K562 (cell line): ENCODE results near the gene SNX9. TPM values are rescaled to one million over a fixed set of nuclear protein-coding genes. Genes with fewer than 3 reads are reported as not detected.

Source experiments
- ARID1B ChIP-seq: fragments of 450-650 bp; IDR thresholded peaks from 2 replicates; pipeline ENCODE4 v1.6.1; 2016; ENCODE audit warnings: antibody characterized with exemption, mild to moderate bottlenecking, inconsistent platforms
- ATF7 ChIP-seq: fragments of 450-650 bp; IDR thresholded peaks from 2 replicates; pipeline ENCODE4 v1.7.1; 2014; ENCODE audit warnings: mild to moderate bottlenecking, moderate library complexity
- CBFA2T2 ChIP-seq: fragments of 450-650 bp; conservative IDR thresholded peaks from 2 replicates; pipeline ENCODE4 v1.6.1; 2017; ENCODE audit warnings: mild to moderate bottlenecking
- FOXA1 ChIP-seq: fragments of 450-650 bp; IDR thresholded peaks from 2 replicates; pipeline ENCODE4 v1.6.1; 2016; ENCODE audit warnings: mild to moderate bottlenecking, borderline replicate concordance
- FOXM1 ChIP-seq, 2 experiments: fragments of 450-650 bp in 1 of 2; sonication (generic) in 1 of 2; formaldehyde crosslinking in 1 of 2; IDR thresholded peaks; 2 replicates each; pipeline versions ENCODE4 v1.6.1 to v1.9.0; 2017 to 2022; ENCODE audit warnings: low read depth in 2 of 2, mild to moderate bottlenecking in 2 of 2, missing genetic modification reagents in 1 of 2, moderate library complexity in 1 of 2
- POLR3A ChIP-seq: IDR thresholded peaks from 2 replicates; pipeline ENCODE4 v1.6.1; 2011; ENCODE audit warnings: borderline replicate concordance, mild to moderate bottlenecking, moderate library complexity; ENCODE audit not compliant: insufficient read length, insufficient read depth; ENCODE audit errors: extremely low read depth
- PYGO2 ChIP-seq: fragments of 450-650 bp; IDR thresholded peaks from 2 replicates; pipeline ENCODE4 v1.6.1; 2016; ENCODE audit warnings: mild to moderate bottlenecking, missing genetic modification characterization, moderate library complexity, missing compliant biosample characterization
- ZNF316 ChIP-seq: fragments of 450-650 bp; IDR thresholded peaks from 2 replicates; pipeline ENCODE4 v1.6.1; 2016
- ZNF766 ChIP-seq: fragments of 200-800 bp; sonication (Bioruptor generic); conservative IDR thresholded peaks from 2 replicates; pipeline ENCODE4 v1.6.1; 2016; ENCODE audit warnings: missing genetic modification characterization, missing compliant biosample characterization
- ZNF830 ChIP-seq: fragments of 250-450 bp; sonication (Bioruptor Pico); IDR thresholded peaks from 2 replicates; pipeline ENCODE4 v1.5.0; 2021; ENCODE audit warnings: mild to moderate bottlenecking
- polyA plus RNA-seq, 8 experiments: library from polyadenylated mRNA; depleted of rRNA in 4 of 8; stranded (reverse) in 5 of 8; unstranded in 3 of 8; fragments of >200 nt; fragmentation: Nextera tagmentation in 2 of 8; fragmentation: Illumina TruSeq in 1 of 8; extraction: Ambion mirVana in 2 of 8; extraction: Trizol in 1 of 8; gene quantifications; 2 replicates each; pipeline versions ENCODE4 v1.2.1 to v1.2.3, GENCODE V29; 2011 to 2014; ENCODE audit warnings: inconsistent platforms in 1 of 8, missing spikeins in 1 of 8
- total RNA-seq, 7 experiments: library from RNA; depleted of rRNA in 6 of 7; stranded (reverse); fragments of >200 nt in 6 of 7; fragmentation: Illumina TruSeq in 2 of 7; extraction: Trizol in 2 of 7; gene quantifications; 2 replicates each; pipeline versions ENCODE4 v1.2.1 to v1.2.3, GENCODE V29; 2011 to 2021; ENCODE audit warnings: low replicate concordance in 1 of 7
- TF ChIP-seq, protein P1 (sequence below): fragments of 200-600 bp; sonication (generic); IDR thresholded peaks from one replicate; pipeline ENCODE4 v1.6.1; 2012; ENCODE audit warnings: mild to moderate bottlenecking, low read depth, low read length, inconsistent platforms
- TF ChIP-seq, protein P2 (sequence below): fragments of 250-450 bp; sonication (Bioruptor Pico); IDR thresholded peaks from 2 replicates; pipeline ENCODE4 v1.8.0; 2021; ENCODE audit warnings: mild to moderate bottlenecking, moderate library complexity
- TF ChIP-seq, protein P3 (sequence below), 2 experiments: fragments of 450-650 bp in 1 of 2; sonication (generic) in 1 of 2; formaldehyde crosslinking in 1 of 2; IDR thresholded peaks in 1 of 2; conservative IDR thresholded peaks in 1 of 2; 2 replicates each; pipeline versions ENCODE4 v1.6.1 to v1.8.1; 2016 to 2023; ENCODE audit warnings: mild to moderate bottlenecking in 2 of 2, moderate library complexity in 2 of 2, inconsistent platforms in 1 of 2, missing genetic modification reagents in 1 of 2

The SNX9 gene
- total and polyA plus RNA-seq, 9 of the 15 experiments (the other 6 are each of a cell fraction or from before 2014, with no cell fraction given): 6.0 to 81.7 (median 57.1) TPM

DNA sequence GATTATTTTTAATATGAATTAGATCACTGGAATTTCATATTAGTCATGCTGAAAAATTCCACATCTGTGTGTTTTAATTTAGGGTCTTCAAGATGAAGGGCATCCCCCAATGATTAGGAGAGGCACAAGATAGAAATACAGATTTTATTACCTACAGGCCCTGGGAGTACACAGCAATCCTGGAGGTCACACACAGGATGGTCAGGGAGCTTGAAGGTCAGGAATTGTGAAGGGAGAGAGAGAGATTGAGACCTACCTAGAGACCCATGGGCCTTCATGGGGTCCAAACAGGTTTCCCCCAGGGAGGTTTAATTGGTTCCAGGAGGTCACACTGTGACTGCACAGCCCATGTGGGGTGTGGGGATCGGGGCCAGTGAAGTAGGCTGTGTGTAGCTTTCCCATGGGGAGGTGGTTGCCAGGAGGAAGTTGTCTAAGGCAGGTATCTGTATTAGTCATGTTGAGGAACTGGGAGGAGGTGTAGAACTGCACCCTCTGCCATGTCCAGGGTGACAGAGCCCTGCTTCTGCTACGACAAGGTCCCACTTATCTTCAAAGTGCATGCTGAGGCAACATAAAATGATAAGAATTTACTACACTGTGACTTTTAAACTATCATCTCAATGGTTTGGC lies 18.3 kb downstream of the SNX9 start (continued):
- TF ChIP-seq, protein P1, sequence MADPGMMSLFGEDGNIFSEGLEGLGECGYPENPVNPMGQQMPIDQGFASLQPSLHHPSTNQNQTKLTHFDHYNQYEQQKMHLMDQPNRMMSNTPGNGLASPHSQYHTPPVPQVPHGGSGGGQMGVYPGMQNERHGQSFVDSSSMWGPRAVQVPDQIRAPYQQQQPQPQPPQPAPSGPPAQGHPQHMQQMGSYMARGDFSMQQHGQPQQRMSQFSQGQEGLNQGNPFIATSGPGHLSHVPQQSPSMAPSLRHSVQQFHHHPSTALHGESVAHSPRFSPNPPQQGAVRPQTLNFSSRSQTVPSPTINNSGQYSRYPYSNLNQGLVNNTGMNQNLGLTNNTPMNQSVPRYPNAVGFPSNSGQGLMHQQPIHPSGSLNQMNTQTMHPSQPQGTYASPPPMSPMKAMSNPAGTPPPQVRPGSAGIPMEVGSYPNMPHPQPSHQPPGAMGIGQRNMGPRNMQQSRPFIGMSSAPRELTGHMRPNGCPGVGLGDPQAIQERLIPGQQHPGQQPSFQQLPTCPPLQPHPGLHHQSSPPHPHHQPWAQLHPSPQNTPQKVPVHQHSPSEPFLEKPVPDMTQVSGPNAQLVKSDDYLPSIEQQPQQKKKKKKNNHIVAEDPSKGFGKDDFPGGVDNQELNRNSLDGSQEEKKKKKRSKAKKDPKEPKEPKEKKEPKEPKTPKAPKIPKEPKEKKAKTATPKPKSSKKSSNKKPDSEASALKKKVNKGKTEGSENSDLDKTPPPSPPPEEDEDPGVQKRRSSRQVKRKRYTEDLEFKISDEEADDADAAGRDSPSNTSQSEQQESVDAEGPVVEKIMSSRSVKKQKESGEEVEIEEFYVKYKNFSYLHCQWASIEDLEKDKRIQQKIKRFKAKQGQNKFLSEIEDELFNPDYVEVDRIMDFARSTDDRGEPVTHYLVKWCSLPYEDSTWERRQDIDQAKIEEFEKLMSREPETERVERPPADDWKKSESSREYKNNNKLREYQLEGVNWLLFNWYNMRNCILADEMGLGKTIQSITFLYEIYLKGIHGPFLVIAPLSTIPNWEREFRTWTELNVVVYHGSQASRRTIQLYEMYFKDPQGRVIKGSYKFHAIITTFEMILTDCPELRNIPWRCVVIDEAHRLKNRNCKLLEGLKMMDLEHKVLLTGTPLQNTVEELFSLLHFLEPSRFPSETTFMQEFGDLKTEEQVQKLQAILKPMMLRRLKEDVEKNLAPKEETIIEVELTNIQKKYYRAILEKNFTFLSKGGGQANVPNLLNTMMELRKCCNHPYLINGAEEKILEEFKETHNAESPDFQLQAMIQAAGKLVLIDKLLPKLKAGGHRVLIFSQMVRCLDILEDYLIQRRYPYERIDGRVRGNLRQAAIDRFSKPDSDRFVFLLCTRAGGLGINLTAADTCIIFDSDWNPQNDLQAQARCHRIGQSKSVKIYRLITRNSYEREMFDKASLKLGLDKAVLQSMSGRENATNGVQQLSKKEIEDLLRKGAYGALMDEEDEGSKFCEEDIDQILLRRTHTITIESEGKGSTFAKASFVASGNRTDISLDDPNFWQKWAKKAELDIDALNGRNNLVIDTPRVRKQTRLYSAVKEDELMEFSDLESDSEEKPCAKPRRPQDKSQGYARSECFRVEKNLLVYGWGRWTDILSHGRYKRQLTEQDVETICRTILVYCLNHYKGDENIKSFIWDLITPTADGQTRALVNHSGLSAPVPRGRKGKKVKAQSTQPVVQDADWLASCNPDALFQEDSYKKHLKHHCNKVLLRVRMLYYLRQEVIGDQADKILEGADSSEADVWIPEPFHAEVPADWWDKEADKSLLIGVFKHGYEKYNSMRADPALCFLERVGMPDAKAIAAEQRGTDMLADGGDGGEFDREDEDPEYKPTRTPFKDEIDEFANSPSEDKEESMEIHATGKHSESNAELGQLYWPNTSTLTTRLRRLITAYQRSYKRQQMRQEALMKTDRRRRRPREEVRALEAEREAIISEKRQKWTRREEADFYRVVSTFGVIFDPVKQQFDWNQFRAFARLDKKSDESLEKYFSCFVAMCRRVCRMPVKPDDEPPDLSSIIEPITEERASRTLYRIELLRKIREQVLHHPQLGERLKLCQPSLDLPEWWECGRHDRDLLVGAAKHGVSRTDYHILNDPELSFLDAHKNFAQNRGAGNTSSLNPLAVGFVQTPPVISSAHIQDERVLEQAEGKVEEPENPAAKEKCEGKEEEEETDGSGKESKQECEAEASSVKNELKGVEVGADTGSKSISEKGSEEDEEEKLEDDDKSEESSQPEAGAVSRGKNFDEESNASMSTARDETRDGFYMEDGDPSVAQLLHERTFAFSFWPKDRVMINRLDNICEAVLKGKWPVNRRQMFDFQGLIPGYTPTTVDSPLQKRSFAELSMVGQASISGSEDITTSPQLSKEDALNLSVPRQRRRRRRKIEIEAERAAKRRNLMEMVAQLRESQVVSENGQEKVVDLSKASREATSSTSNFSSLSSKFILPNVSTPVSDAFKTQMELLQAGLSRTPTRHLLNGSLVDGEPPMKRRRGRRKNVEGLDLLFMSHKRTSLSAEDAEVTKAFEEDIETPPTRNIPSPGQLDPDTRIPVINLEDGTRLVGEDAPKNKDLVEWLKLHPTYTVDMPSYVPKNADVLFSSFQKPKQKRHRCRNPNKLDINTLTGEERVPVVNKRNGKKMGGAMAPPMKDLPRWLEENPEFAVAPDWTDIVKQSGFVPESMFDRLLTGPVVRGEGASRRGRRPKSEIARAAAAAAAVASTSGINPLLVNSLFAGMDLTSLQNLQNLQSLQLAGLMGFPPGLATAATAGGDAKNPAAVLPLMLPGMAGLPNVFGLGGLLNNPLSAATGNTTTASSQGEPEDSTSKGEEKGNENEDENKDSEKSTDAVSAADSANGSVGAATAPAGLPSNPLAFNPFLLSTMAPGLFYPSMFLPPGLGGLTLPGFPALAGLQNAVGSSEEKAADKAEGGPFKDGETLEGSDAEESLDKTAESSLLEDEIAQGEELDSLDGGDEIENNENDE: no peak
- peak; percentile 89 for TF ChIP-seq ARID1B
- TF ChIP-seq ZNF830 (CRISPR knock-in tag): no peak
- TF ChIP-seq FOXA1: no peak
- TF ChIP-seq ATF7: peak; percentile 52
- no peak for TF ChIP-seq POLR3A
- peak; percentile 74 for TF ChIP-seq CBFA2T2
- peak; percentile 40; the same call in 1 of the 2 replicates for TF ChIP-seq ZNF316
- TF ChIP-seq ZNF766 (CRISPR knock-in tag): no peak
- TF ChIP-seq, protein P2, sequence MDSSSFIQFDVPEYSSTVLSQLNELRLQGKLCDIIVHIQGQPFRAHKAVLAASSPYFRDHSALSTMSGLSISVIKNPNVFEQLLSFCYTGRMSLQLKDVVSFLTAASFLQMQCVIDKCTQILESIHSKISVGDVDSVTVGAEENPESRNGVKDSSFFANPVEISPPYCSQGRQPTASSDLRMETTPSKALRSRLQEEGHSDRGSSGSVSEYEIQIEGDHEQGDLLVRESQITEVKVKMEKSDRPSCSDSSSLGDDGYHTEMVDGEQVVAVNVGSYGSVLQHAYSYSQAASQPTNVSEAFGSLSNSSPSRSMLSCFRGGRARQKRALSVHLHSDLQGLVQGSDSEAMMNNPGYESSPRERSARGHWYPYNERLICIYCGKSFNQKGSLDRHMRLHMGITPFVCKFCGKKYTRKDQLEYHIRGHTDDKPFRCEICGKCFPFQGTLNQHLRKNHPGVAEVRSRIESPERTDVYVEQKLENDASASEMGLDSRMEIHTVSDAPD (CRISPR knock-in tag): no peak
- no peak for TF ChIP-seq FOXM1 (IDR thresholded peaks at IDR 0.05; ENCODE audit: low read depth)
- TF ChIP-seq FOXM1 (CRISPR knock-in tag; IDR thresholded peaks at IDR 0.05; ENCODE audit: low read depth): no peak
- no peak for TF ChIP-seq PYGO2 (tag)
- TF ChIP-seq, protein P3, sequence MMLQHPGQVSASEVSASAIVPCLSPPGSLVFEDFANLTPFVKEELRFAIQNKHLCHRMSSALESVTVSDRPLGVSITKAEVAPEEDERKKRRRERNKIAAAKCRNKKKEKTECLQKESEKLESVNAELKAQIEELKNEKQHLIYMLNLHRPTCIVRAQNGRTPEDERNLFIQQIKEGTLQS (IDR thresholded peaks at IDR 0.05): peak; percentile 59; the same call in 1 of the 2 replicates
- TF ChIP-seq, protein P3 (CRISPR knock-in tag; conservative IDR thresholded peaks at IDR 0.05): no peak
